HG03064 (cell line): ENCODE results near the gene KCNS1.
"Not testable (repeated sequence)": the region's sequence is repeated elsewhere in the genome, so short reads cannot be mapped to it uniquely, and the experiment has no call there.

Source experiments
- ATAC-seq: cut with Tn5 transposase; IDR thresholded peaks from one replicate; pipeline ENCODE4 v1.9.1; 2021; ENCODE audit warnings: low read depth; ENCODE audit not compliant: unreplicated experiment

The KCNS1 gene

DNA sequence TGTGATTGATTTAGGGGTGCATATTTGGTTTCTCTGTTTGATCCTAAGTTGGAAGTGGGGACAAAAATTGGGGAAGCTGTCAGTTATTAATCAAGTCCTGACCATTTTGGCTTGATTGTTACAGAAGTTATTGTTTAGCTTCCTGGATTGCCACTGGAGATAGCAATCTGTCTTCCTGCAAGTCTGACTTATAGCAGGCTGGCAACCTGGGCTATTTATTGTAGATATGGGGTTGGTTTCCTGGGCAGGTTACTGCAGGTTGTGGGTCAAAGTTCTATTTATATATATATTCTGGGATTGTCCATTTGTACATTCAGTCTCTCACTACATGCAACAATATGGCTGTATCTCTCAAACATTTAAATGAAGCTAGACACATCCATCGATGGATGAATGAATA, 17.8 kb downstream of the KCNS1 start:
- ATAC-seq, result no peak

DNA sequence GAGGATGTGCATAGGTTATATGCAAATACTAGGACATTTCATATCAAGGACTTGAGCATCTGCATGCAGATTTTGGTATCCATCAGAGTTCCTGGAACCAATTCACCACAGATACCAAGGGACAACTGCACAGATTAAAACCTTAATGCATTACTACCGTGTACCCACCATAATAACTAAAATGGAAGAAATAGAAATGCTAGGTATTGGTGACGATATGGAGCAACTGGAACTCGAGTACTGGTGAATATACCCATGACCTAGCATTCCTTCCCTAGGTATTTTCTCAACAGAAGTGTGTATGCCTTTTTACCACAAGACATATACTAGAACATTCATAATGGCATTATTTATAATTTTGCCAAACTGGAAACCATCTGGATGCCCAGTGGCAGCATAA, 18.5 kb downstream of the KCNS1 start:
- ATAC-seq, result no peak

DNA sequence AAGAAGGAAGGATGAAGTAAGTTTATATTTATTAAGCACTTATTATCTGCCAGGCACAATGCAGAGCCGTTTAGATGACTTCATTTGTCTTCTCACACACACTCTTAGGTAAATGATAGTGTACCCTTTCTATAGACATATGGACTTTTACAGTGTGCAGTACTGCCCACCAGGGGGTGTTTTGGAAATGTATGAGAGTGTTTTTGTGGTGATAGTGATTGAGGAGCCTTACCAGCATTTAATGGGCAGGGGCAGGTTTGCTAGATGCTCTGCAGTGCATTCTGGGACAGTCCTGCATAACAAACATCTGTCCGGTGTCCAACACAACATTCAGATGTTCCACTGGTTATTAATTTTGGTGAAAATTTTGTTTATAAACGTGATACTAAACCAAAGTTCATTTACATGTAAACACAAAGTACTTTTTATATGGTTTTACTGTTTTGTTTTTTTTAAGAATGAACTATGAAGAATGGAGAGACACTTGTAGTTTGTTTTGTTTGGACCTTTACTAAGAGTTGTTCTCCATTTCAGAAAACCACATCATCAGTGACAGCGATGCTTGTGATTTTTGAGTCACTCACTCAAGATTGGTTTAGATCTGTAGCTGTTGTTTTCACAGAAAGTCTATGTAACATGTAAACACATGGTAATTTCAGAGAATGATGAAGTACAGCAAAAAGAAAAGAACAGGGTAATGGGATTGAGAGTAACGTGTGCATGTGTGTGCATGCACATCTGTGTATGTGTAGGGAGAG, 19.9 kb downstream of the KCNS1 start:
- no peak for ATAC-seq

DNA sequence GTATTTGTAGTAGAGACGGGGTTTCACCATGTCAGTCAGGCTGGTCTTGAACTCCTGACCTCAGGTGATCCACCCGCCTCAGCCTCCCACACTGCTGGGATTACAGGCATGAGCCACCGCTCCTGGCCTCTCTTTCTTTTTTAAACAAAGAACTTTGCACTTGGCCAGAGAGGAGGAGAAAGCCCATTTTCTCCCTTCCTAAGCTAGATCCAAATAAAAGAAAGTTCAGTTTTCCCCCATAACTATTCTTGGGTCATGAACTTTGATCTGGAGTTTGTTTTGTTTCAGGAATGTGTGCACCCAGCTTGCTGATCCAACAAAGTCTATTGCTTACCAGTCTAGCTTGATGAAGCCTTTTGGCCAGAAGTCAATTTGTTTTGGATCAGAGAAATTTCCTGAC, 23.4 kb downstream of the KCNS1 start:
- no peak for ATAC-seq

DNA sequence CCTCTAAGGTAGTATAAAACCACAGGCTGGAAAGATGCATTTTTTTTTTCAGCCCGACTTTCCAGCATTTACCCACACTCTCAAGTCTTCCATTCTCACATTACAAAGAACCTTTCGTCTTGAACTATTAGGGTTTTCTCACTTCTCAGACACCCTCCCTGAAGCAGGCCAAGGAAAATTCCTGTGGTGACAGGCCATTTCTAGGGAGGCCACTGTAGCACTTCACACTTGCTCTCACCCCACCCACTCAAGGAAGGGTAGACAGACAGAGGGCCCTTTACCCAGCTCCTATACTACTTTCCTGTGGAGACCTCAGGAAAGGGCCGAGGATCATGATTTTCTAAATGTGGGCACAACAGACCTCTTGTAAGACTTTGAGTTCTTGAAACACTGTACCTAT, 27.7 kb downstream of the KCNS1 start:
- ATAC-seq, result no peak

DNA sequence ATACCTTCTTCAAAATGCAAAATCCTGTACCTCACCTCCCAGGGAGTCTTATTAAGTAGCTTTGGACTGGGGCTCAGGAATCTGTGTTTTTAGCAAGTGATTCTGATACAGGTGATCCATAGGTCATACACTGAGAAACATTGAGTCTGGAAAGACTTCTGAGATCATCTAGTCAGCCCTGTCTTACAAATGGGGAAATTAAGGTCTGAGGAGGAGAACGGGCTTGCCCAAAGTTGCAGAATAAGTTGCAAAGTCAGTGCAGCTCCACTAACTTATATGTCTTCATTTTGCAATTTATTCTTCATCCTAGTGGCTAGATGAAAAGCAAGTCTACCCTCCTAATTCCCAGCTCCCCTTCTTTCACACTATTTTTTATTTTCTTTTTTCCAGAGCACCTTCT, 28.9 kb downstream of the KCNS1 start:
- no peak for ATAC-seq

DNA sequence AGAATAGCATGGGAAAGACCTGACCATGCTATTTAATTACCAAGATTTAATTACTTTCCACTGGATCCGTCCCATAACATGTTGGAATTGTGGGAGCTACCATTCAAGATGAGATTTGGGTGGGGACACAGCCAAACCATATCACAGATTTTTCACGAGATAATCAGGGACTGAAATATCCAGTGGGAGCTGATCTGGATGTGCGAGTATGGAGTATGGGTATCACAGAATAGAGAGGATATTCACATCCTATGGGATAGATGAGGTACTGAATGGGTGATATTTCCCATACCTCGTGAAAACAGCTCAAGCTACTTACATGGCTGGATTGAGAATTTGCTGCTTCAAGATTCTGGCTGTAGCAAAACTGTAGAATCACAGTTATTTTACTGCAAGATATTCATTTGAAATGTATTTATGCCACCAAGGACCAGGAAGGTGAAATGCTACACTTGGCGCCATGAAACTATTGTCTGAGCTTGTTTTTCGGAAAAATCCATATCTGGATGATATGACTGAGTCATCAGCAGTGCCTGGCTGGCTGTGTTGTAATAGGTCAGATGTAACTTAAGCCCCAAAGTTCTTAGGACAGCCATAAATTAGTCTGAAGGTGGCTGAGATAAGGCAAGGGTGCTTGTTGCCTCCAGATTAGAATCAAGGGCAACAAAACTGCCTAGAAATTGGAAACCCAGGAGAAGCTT, 29.8 kb downstream of the KCNS1 start:
- ATAC-seq, result no peak

DNA sequence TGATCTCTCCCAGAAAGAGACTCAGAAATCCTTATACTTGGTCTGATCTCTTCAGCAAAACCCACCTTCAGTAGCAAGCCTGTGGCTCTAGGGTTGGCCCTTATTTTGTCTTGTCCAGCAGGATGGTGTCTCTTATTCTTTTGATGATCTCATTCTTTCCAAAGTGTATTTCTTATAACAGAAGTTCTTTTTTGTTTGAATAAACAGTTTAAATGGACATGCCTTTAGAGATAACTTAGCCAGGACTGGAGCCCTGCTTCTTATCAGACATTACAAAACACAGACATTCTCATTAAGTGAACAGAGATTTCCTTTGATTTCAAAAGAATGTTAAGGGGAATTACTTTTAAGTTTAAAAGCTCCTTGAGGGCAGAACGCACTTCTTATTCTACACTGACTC, 31.7 kb downstream of the KCNS1 start:
- no peak for ATAC-seq

DNA sequence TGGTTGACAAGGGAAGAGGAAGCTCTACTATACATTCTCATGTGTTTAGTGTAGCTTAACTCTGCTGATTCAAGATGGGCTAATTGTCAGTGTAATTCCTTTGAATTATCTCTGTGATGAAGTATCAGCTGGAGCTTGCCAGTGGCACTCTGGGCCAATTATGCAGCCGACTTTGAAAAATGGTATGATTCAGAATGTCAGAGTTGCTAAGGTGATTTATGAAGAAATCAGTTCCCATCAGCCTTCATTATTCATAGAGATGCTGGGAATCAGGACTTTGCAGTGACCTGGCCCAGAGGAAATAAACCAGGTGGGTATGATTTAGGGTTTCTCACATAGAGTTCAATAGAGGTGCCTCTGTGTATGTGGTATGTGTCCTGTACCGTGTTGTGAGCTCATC, 33.4 kb downstream of the KCNS1 start:
- no peak for ATAC-seq

DNA sequence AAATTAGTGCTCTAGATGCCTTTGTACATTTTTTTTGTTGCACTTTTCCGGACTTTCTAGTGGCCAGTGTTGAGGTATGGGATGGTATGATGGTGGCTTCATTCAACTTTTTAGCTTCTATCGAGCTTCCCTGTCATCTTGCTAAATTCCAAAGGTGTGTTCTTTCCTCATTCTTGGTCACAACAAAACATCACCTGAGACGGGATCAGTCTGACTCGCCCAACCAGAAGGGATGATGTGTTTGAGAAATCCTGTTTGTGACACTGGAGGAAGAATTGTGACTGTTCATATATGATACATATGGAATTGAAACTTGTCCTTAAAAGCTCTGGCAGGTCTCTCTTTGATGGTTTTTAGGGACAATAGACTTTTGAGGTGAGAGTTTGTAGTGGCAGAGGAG, 33.8 kb downstream of the KCNS1 start:
- no peak for ATAC-seq

DNA sequence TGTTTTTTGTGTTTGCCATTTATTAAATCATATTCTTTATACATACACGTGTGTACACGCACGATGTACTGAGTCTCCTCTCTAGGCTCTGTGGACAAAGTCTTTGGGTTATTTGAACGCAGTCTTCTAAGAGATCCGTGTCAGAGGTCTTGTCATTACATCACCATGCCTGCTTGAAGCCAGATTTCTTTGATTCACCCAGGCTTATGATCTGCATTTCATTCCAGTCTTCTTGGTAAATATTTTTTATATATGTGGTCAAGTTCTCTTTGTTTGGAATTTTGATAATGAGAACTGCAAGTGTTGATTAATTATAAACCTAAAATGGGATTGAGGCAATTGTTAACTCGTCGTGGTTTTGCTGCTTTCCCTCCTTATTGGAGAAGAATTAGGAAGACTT, 34.6 kb downstream of the KCNS1 start:
- ATAC-seq, result no peak

DNA sequence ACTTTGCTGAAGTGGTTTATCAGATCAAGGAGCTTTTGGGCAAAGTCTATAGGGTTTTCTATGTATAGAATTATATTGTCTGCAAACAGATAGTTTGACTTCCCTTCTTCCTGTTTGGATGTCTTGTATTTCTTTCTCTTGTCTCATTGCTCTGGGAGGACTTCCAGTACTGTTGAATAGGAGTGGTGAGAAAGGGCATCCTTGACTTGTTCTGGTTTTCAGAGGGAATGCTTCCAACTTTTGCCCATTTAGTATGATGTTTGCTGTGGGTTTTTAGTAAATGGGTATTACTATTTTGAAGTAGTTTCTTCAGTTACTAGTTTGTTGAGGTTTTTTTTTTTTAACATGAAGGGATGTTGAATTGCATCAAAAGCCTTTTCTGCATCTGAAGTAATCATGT, 36.1 kb downstream of the KCNS1 start:
- no peak for ATAC-seq

DNA sequence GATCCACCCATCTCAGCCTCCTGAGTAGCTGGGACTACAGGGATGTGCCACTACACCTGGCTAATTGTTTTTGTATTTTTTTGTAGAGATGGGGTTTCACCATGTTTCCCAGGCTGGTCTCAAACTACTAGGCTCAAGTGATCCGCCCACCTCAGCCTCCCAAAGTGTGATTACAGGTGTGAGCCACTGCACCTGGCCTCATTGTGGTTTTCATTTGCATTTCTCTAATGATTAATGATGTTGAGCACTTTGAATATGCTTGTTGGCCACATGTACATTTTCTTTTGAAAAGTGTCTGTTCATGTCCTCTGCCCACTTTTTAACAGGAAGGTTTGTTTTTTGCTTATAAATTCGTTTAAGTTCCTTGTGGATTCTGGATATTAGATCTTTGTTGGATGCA, 37.8 kb downstream of the KCNS1 start:
- ATAC-seq, result not testable (repeated sequence)

DNA sequence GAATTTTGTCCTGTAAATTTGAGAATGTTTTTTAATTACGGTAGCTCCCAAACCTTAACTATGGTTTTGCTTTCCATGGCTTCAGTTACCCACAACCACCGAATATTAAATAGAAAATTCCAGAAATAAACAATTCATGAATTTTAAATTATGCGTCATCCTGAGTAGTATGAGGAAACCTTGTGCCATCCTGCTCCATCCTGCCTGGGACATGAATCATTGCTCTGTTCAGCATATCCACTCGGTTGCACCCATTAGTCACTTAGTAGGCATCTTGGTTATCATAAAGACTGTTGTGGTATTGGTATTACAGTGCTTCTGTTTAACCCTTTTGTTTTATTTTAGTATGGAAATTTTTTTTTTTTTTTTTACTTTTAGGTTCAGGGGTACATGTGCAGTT, 39.7 kb downstream of the KCNS1 start:
- ATAC-seq, result no peak

DNA sequence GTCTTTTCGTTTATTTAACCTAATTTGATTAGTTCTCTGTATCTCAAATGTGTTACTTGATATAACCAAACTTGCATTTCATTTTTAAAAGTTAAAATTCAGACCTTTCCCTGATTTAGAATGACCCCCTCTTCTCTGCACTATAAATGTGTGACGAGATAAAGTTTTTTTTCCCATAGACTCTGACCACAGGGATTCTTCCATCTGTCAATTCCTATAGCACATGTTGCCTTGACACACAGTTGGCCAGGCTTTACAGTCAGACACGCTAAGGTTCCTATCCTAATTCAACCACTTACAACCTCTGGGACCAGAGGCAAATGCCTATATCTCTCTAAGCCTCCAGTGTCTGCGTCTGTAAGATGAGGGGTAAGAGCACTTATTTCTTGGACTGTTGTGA, 40.6 kb downstream of the KCNS1 start:
- no peak for ATAC-seq

DNA sequence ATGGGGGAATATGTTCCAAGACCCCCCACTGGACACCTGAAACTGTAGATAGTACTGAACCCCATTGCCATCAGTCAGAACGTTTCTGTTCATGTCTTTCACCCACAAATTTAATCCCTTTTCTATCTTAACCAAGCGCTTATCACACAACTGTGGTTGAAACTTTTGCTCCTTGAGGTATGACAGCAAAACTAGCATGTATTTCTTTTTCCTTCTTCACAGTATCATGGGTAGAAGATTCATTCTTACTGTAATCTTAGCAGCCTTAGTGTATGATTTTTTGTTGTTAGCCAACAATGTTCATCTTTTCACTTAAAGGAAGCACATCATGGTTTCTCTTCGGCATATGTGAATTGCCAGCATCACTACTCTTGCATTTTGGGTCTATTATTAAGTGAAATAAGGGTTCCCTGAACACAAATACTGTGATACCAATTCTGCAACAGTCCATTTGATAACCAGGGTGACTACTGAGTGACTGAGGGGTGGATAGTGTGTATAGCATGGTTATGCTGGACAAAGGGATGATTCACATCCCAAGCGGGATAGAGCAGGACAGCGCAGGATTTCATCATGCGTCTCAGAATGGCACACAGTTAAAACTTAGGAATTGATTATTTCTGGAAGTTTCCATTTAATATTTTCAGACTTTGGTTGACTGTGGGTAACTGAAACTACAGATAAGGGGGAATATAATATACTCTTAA, 41.8 kb downstream of the KCNS1 start:
- no peak for ATAC-seq

DNA sequence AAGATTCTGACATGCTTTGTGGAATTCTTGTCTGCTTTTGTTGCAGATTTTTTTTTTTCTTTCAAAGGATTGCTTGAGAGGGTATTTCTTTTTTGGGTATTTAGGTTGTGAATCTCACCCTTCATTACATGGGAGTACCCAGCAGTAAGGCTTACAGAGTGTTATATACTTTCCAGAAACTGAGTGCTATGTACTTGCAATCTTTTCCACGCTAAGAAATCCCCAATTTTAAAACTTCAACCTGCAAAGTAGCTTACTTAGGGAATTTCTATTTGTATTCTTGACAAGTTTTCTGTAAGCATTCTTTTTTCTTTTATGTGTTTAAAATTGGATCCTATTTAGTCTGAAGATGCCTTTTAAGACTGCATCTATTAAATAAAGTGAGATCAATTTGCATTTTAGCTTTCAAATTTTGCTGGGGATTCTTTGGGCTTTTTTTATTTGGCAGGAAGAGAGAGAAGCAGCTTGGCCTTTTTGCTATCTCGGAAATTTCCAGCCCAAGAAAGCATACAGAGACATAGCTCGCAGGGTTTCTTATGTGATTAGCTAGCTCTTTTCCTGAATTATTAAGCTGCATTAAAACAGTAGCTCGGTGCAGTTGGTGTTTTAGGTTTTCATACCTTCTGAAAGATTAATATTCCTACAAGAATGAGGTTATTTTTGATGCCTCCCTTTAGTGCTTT, 42.6 kb downstream of the KCNS1 start:
- no peak for ATAC-seq

DNA sequence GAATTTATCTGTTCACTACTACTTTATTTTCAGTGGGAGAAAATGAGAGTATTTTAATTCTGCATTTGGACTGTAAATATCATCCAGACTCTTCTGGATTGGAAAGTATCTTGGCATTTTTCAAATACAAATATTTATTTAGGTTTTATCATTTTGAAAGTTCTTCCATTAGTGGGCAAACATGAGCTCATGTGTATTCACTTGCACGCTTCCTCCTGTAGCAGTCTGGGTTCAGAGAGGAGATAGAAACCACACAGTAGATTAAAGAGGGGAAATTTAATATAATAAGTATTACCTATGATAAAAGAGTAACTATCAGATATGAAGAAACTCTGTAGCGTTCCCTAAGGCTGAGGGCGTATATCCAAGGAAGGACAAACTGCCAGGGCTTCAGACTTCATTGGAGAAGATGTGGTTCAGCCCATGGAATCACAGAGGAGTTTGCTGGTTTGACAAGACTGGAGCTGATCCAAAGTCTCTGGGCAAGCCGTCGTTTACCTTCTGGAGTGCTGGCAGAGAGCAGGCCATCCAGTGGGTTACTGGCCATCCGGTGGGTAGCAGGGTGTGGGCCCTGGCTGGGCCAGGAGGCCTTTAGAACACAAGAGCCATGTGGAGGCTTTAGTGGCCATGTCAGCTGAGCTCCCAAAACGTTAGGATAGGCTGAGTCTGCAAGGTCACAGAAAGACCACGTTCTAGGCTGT, 44.3 kb downstream of the KCNS1 start:
- ATAC-seq, result no peak

DNA sequence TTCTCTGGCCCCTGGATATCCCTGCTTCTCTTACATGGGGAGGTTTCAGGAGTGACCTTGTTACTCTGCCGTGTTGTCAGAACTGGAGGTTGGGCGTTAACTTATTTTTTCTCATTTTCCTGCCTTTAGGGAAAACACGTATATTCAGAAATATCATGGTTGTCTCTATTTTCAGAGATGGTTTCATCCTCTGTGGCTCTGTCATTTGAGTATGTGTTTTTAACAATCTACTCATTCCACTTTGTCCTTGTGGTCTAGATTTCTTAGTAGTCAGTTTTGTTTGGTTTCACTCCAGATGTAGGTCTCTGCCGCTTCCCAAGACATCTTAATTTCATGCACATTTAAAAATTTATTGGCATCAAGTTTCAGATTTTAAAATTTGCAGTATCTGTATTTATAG, 45.9 kb downstream of the KCNS1 start:
- ATAC-seq, result no peak

DNA sequence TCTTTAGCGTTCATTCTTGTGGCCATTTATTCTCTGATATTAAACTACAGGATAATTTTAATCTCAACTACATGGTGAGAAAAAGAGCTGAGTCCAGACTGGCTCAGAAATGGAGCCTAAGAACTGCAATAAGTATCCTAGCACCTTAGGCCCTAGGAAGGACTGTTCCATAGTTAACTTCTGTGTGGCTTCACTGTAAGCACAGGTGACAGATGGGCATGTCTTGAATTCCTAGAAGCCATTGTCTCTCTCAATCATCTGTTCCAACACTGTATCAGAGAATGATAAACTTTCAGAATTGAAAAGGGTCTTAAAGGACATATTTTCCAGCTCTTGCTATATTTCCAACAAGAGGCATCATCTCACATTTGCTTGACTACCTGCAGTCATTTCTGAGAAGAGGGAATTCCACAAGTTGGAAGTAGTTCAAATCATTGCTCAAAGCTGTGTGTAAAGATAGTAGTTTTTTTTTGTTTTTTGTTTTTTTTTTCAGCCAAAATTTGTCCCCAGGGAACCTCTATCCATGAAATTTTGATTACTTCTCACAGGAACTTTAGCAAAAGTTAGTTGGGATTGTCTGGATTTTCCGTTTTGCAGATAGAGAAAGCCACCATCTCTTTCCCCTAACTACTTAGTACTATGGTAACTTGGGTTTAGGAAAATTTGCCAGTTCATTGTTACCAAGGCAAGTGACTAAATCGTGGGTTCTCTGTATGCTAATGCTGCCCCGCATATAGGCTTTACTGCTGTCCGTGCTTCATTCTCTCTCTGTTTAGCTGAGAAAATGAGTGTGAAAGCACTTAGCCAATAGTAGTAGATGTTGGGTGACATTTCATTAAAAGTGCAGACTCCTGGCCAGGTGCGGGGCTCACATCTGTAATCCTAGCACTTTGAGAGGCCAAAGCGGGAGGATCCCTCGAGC, 47.2 kb downstream of the KCNS1 start:
- no peak for ATAC-seq
